Loucy (cell line): ENCODE measurements around the gene ATE1.

Experiments
- H2AFZ ChIP-seq: fragments of 200-600 bp; sonication (generic); 2 replicates; pipeline ENCODE4 v1.6.0; 2016; ENCODE audit warnings: antibody characterized with exemption, mild to moderate bottlenecking, low read length, moderate library complexity
- H3F3A ChIP-seq: fragments of 200-600 bp; 2 replicates; pipeline ENCODE4 v1.6.0; 2016; ENCODE audit warnings: antibody characterized with exemption, low read depth, mild to moderate bottlenecking
- H3K27me3 ChIP-seq: fragments of 200-600 bp; sonication (generic); 2 replicates; pipeline ENCODE4 v1.6.1; 2014; ENCODE audit warnings: low read length, mild to moderate bottlenecking; ENCODE audit not compliant: insufficient read depth, poor library complexity, severe bottlenecking
- H3K36me3 ChIP-seq: fragments of 200-600 bp; sonication (generic); 2 replicates; pipeline ENCODE4 v1.6.1; 2016; ENCODE audit warnings: low read length; ENCODE audit not compliant: insufficient read depth
- H3K4me1 ChIP-seq: fragments of 200-600 bp; sonication (generic); 2 replicates; pipeline ENCODE4 v1.5.1; 2014; ENCODE audit warnings: low read length, mild to moderate bottlenecking; ENCODE audit not compliant: insufficient read depth, poor library complexity, severe bottlenecking
- H3K4me2 ChIP-seq: fragments of 200-600 bp; sonication (generic); 2 replicates; pipeline ENCODE4 v1.6.0; 2014; ENCODE audit warnings: antibody characterized with exemption, low read length, low read depth, mild to moderate bottlenecking; ENCODE audit not compliant: poor library complexity, severe bottlenecking
- H3K4me3 ChIP-seq: fragments of 200-600 bp; sonication (generic); 2 replicates; pipeline ENCODE4 v1.5.1; 2014; ENCODE audit warnings: low read length, mild to moderate bottlenecking, mixed read lengths; ENCODE audit not compliant: poor library complexity, severe bottlenecking
- H3K79me2 ChIP-seq: fragments of 200-600 bp; sonication (generic); 2 replicates; pipeline ENCODE4 v1.6.1; 2014; ENCODE audit warnings: low read length; ENCODE audit not compliant: insufficient read depth
- H3K9ac ChIP-seq: fragments of 200-600 bp; sonication (generic); 2 replicates; pipeline ENCODE4 v1.6.0; 2014; ENCODE audit warnings: mild to moderate bottlenecking, low read depth, low read length, moderate library complexity; ENCODE audit not compliant: poor library complexity, severe bottlenecking
- H3K9me2 ChIP-seq: fragments of 200-600 bp; sonication (generic); replicated peaks from 2 replicates; pipeline ENCODE4 v1.6.1; 2016; ENCODE audit warnings: low read depth, low read length, mixed read lengths
- H3K9me3 ChIP-seq: fragments of 200-600 bp; sonication (generic); 2 replicates; pipeline ENCODE4 v1.6.1; 2014; ENCODE audit warnings: mild to moderate bottlenecking, antibody characterized with exemption, low read length, low read depth; ENCODE audit not compliant: insufficient read depth
- H4K20me1 ChIP-seq: fragments of 200-600 bp; sonication (generic); 2 replicates; pipeline ENCODE4 v1.6.0; 2014; ENCODE audit warnings: antibody characterized with exemption, low read length, mild to moderate bottlenecking; ENCODE audit not compliant: insufficient read depth, poor library complexity, severe bottlenecking
- CTCF ChIP-seq: fragments of 200-600 bp; sonication (generic); conservative IDR thresholded peaks from 2 replicates; pipeline ENCODE4 v1.5.1; 2014; ENCODE audit warnings: mild to moderate bottlenecking, antibody characterized with exemption, low read length
- EZH2phosphoT487 ChIP-seq: fragments of 200-600 bp; IDR thresholded peaks from 2 replicates; pipeline ENCODE4 v1.6.1; 2018; ENCODE audit warnings: antibody characterized with exemption, mild to moderate bottlenecking, moderate library complexity, borderline replicate concordance

ATE1 gene

GRCh38 chr10:121781101-121781500, 146.7 kb downstream of the ATE1 start:
- Histone ChIP-seq H2AFZ (no peak overlapping the region), H4K20me1 (no peaks in the 10 kb centered on the region), H3K79me2 (no peaks in the 10 kb centered on the region), H3F3A (no peaks in the 10 kb centered on the region), H3K4me2 (no peak overlapping the region), H3K9ac (no peak overlapping the region), H3K9me2 (no peaks in the 10 kb centered on the region), H3K4me3 (no peak overlapping the region), H3K4me1 (no peaks in the 10 kb centered on the region), H3K27me3 (no peaks in the 10 kb centered on the region), H3K9me3 (no peaks in the 10 kb centered on the region), H3K36me3 (peaks cover 9% of the 10 kb centered on the region; the same call in 1 of the 2 replicates)
- TF ChIP-seq CTCF (no peak), EZH2phosphoT487 (no peak)

- Histone ChIP-seq H2AFZ (no peak overlapping the region), H3K4me2 (no peak overlapping the region), H3K27me3 (no peaks in the 10 kb centered on the region), H3K4me1 (no peaks in the 10 kb centered on the region), H3K79me2 (no peaks in the 10 kb centered on the region), H3K9ac (no peak overlapping the region), H3K36me3 (no peaks in the 10 kb centered on the region), H3K4me3 (no peak overlapping the region), H3K9me2 (no peaks in the 10 kb centered on the region), H4K20me1 (no peaks in the 10 kb centered on the region), H3F3A (no peaks in the 10 kb centered on the region), H3K9me3 (no peaks in the 10 kb centered on the region)
- TF ChIP-seq EZH2phosphoT487 (no peak), CTCF (no peak)
These were observed 153.0 kb downstream of the ATE1 start for GRCh38 chr10:121774813-121775212.

GRCh38 chr10:121774404-121774803, 153.4 kb downstream of the ATE1 start:
- no peak overlapping the region for H3K4me3 ChIP-seq
- H3K79me2 ChIP-seq, result no peaks in the 10 kb centered on the region
- H3K4me2 ChIP-seq, result no peak overlapping the region
- no peaks in the 10 kb centered on the region for H3K9me2 ChIP-seq
- no peaks in the 10 kb centered on the region for H3K27me3 ChIP-seq
- H3K9me3 ChIP-seq, result no peaks in the 10 kb centered on the region
- TF ChIP-seq CTCF (no peak), EZH2phosphoT487 (no peak)
- H3K4me1 ChIP-seq, result no peaks in the 10 kb centered on the region
- H3K36me3 ChIP-seq, result no peaks in the 10 kb centered on the region
- H3F3A ChIP-seq, result no peaks in the 10 kb centered on the region
- H4K20me1 ChIP-seq, result no peaks in the 10 kb centered on the region
- H3K9ac ChIP-seq, result no peak overlapping the region
- H2AFZ ChIP-seq, result no peak overlapping the region
